HCT116 (cell line): ENCODE measurements around the gene C20orf141.

ENCODE experiments used
- ELF1 ChIP-seq: IDR thresholded peaks from 2 replicates; pipeline ENCODE4 v1.6.1; 2012; ENCODE audit warnings: low read depth, borderline replicate concordance
- SRF ChIP-seq: IDR thresholded peaks from 2 replicates; pipeline ENCODE4 v1.6.1; 2012; ENCODE audit warnings: low read depth
- TF ChIP-seq, protein P1 (sequence below), 3 experiments: fragments of 200-600 bp in 1 of 3; sonication (generic) in 1 of 3; IDR thresholded peaks in 2 of 3; conservative IDR thresholded peaks in 1 of 3; 2 replicates each; pipeline ENCODE4 v1.5.1; 2012 to 2017; ENCODE audit warnings: low read depth in 2 of 3, low read length in 2 of 3, antibody characterized with exemption in 1 of 3, borderline replicate concordance in 1 of 3, control low read depth in 1 of 3, mild to moderate bottlenecking in 1 of 3, mixed read lengths in 1 of 3, mixed run types in 1 of 3, moderate library complexity in 1 of 3; ENCODE audit not compliant: insufficient read depth in 1 of 3
- TF ChIP-seq, protein P2 (sequence below): IDR thresholded peaks from 2 replicates; pipeline ENCODE4 v1.6.1; 2012; ENCODE audit warnings: low read depth

DNA sequence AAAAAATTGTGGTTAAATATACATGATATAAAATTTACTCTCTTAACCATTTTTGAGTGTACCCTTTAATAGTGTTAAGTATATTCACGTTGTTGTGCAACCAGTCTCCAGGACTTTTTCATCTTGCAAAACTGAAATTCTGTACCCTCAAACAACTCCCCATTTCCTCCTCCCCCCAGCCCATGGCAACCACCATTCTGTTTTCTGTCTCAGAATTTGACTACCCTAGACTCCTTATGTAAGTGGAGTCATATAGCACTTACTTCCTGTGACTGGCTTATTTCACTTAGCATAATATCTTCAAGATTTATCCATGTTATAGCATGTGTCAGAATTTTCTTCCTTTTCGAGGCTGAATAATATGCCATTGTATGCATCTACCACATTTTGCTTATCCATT is 30.8 kb downstream of the C20orf141 start:
- TF ChIP-seq, protein P1, sequence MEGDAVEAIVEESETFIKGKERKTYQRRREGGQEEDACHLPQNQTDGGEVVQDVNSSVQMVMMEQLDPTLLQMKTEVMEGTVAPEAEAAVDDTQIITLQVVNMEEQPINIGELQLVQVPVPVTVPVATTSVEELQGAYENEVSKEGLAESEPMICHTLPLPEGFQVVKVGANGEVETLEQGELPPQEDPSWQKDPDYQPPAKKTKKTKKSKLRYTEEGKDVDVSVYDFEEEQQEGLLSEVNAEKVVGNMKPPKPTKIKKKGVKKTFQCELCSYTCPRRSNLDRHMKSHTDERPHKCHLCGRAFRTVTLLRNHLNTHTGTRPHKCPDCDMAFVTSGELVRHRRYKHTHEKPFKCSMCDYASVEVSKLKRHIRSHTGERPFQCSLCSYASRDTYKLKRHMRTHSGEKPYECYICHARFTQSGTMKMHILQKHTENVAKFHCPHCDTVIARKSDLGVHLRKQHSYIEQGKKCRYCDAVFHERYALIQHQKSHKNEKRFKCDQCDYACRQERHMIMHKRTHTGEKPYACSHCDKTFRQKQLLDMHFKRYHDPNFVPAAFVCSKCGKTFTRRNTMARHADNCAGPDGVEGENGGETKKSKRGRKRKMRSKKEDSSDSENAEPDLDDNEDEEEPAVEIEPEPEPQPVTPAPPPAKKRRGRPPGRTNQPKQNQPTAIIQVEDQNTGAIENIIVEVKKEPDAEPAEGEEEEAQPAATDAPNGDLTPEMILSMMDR (IDR thresholded peaks at IDR 0.05 in 2 of 3, conservative IDR thresholded peaks at IDR 0.05 in 1 of 3; ENCODE audit: borderline replicate concordance in 1 of 3, insufficient read depth in 1 of 3, low read depth in 2 of 3, low read length in 2 of 3) = no peak
- TF ChIP-seq ELF1 (no peak), SRF (no peak)
- TF ChIP-seq, protein P2, sequence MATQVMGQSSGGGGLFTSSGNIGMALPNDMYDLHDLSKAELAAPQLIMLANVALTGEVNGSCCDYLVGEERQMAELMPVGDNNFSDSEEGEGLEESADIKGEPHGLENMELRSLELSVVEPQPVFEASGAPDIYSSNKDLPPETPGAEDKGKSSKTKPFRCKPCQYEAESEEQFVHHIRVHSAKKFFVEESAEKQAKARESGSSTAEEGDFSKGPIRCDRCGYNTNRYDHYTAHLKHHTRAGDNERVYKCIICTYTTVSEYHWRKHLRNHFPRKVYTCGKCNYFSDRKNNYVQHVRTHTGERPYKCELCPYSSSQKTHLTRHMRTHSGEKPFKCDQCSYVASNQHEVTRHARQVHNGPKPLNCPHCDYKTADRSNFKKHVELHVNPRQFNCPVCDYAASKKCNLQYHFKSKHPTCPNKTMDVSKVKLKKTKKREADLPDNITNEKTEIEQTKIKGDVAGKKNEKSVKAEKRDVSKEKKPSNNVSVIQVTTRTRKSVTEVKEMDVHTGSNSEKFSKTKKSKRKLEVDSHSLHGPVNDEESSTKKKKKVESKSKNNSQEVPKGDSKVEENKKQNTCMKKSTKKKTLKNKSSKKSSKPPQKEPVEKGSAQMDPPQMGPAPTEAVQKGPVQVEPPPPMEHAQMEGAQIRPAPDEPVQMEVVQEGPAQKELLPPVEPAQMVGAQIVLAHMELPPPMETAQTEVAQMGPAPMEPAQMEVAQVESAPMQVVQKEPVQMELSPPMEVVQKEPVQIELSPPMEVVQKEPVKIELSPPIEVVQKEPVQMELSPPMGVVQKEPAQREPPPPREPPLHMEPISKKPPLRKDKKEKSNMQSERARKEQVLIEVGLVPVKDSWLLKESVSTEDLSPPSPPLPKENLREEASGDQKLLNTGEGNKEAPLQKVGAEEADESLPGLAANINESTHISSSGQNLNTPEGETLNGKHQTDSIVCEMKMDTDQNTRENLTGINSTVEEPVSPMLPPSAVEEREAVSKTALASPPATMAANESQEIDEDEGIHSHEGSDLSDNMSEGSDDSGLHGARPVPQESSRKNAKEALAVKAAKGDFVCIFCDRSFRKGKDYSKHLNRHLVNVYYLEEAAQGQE = no peak
